Activated B cell treated with CpG ODN at 0.5 μM for 24 hours (primary cell): ENCODE data around the gene GLRA1. TPM values are rescaled to one million over a fixed set of nuclear protein-coding genes. Genes with fewer than 3 reads are reported as not detected.

ENCODE experiments used
- ATAC-seq: fragments of 200-7000 bp; cut with Tn5 transposase; one replicate; pipeline ENCODE4 v1.10.0; 2021; ENCODE audit warnings: low read depth, mild to moderate bottlenecking, moderate library complexity
- CTCF ChIA-PET: fragments of 350-600 bp; sonication (Branson Sonifier 250); formaldehyde crosslinking; loops from one replicate; lab custom pipeline; 2021; ENCODE audit warnings: antibody characterized with exemption; lab: Charles Lee
- POLR2A ChIA-PET: fragments of 350-600 bp; sonication (Branson Sonifier 250); formaldehyde crosslinking; loops from one replicate; lab custom pipeline; 2021; ENCODE audit warnings: antibody characterized with exemption; lab: Charles Lee
- DNase-seq: peaks from one replicate; pipeline ENCODE4 v3.0.0; 2022
- H3K27ac Mint-ChIP-seq: one replicate; pipeline ENCODE4 v1.8.0; 2020; ENCODE audit warnings: mixed read lengths
- H3K27me3 Mint-ChIP-seq: one replicate; pipeline ENCODE4 v1.8.0; 2021; ENCODE audit warnings: mixed read lengths
- H3K36me3 Mint-ChIP-seq: one replicate; pipeline ENCODE4 v1.8.0; 2021; ENCODE audit warnings: low read depth, mixed read lengths
- H3K4me1 Mint-ChIP-seq: one replicate; pipeline ENCODE4 v1.8.0; 2021; ENCODE audit warnings: mixed read lengths
- H3K4me3 Mint-ChIP-seq: one replicate; pipeline ENCODE4 v1.8.0; 2020; ENCODE audit warnings: mild to moderate bottlenecking, mixed read lengths
- H3K9me3 Mint-ChIP-seq: one replicate; pipeline ENCODE4 v1.8.0; 2020; ENCODE audit warnings: mixed read lengths
- intact Hi-C: fragments of 100-400 bp; cut with micrococcal nuclease; formaldehyde crosslinking; loops from one replicate; pipeline ENCODE4 v1.15.1; 2024
- total RNA-seq: library from RNA; stranded (reverse); gene quantifications from 2 replicates; pipeline ENCODE4 v1.2.3, GENCODE V29; 2022
- TF ChIP-seq, protein P1 (sequence below): fragments of 200-600 bp; IDR thresholded peaks from one replicate; pipeline ENCODE4 v1.8.0; 2022; ENCODE audit warnings: antibody characterized with exemption, mild to moderate bottlenecking

The GLRA1 gene
- total RNA-seq, 1 donor from 2014 or later = not detected

DNA sequence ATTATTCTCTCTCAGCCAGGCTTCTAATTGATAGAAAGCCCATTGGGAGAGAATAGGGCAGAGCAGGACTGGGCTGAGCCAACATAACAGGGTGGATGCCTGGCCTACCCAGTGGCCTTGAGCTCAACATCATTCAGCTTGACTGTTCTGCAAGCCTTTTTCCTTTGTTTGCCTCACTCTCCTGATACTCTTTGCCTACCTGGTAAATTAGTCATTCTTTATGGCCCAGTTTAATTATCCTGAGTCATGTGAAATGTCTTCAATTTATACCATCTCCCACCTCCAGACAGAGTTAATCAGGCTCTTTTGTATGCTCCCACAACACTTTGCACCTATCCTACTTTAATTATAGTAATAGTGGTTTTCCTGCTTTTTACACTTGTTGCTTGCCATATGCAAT, 13.6 kb downstream of the GLRA1 start:
- peaks cover 5% of the 10 kb centered on the region for H3K27me3 Mint-ChIP-seq
- intact Hi-C loops = no loop called here
- CTCF ChIA-PET = no interaction called here
- POLR2A ChIA-PET = no interaction called here
- H3K4me3 Mint-ChIP-seq = no peak overlapping the region
- H3K27ac Mint-ChIP-seq = no peak overlapping the region
- no peaks in the 10 kb centered on the region for H3K9me3 Mint-ChIP-seq
- TF ChIP-seq, protein P1, sequence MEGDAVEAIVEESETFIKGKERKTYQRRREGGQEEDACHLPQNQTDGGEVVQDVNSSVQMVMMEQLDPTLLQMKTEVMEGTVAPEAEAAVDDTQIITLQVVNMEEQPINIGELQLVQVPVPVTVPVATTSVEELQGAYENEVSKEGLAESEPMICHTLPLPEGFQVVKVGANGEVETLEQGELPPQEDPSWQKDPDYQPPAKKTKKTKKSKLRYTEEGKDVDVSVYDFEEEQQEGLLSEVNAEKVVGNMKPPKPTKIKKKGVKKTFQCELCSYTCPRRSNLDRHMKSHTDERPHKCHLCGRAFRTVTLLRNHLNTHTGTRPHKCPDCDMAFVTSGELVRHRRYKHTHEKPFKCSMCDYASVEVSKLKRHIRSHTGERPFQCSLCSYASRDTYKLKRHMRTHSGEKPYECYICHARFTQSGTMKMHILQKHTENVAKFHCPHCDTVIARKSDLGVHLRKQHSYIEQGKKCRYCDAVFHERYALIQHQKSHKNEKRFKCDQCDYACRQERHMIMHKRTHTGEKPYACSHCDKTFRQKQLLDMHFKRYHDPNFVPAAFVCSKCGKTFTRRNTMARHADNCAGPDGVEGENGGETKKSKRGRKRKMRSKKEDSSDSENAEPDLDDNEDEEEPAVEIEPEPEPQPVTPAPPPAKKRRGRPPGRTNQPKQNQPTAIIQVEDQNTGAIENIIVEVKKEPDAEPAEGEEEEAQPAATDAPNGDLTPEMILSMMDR = no peak
- H3K4me1 Mint-ChIP-seq = no peaks in the 10 kb centered on the region
- no peaks in the 10 kb centered on the region for H3K36me3 Mint-ChIP-seq
- no peak for ATAC-seq
- no peak for DNase-seq

DNA sequence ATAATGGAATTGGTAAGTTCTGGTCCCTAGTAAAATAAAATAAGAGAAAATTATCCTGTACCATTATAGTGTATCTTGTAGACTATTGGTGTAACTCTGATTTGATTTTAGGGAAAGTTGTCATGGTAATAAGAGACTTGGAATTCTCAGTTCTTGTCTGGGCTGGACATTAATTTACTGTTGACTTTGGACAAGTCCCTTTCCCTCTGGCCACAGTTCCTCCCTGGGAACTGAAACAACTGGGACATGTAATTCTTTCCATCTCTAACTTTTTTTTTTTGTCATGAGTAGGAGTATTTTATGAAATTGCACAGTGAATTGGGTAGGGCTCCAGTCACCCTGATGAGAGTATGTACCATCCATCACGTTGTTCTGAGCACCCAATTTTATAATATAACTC, 15.0 kb downstream of the GLRA1 start:
- Mint-ChIP-seq H3K4me1 (no peaks in the 10 kb centered on the region), H3K4me3 (no peak overlapping the region), H3K27ac (no peak overlapping the region), H3K36me3 (no peaks in the 10 kb centered on the region), H3K9me3 (no peaks in the 10 kb centered on the region), H3K27me3 (peaks cover 5% of the 10 kb centered on the region)
- TF ChIP-seq, protein P1 = no peak
- intact Hi-C loops = no loop called here
- ChIA-PET CTCF (no interaction called here), POLR2A (no interaction called here)
- no peak for DNase-seq
- no peak for ATAC-seq

DNA sequence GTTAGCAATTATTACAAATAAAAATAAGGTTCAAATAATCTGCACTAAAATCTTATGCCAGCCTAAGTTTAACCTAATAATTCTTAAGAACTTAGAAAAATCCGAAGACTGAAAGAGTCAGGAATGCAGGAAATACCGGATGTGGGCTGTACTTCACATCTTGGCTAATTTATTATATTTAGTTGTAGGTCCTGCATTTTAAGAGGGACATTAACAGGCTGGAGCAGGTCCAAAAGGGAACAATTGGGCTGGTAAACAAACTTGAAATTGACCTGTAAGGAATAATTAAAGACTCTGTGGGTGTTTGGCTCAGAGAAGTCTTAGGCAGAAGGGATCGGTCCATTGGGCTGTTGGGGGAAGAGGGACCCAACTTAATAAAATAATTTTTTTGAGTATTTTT, 18.4 kb downstream of the GLRA1 start:
- ChIA-PET POLR2A (no interaction called here), CTCF (no interaction called here)

DNA sequence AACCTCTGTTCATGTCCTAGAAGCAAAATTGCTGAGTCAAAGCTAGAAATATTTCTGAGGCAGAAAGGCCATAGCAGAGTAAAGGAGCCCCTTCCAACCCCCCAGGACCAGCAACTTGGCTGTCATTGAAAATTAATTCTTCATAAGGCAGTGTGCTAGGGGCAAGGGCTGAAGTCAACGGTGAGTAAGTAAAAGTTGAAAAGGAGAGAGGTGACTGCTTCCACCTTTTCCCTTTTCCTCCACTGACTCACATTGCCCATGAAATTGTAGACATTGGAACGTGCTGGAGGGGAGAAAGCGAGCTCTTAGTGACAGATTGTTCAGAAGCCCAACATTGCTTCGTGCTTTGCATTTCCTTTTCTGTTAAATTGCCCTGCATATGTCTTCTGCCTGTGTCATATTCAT, 19.1 kb downstream of the GLRA1 start:
- DNase-seq (no peak), ATAC-seq (no peak)
- peaks cover 2% of the 10 kb centered on the region for H3K4me1 Mint-ChIP-seq
- peaks cover 9% of the 10 kb centered on the region for H3K27me3 Mint-ChIP-seq
- TF ChIP-seq, protein P1 = no peak
- intact Hi-C loops = no loop called here
- H3K27ac Mint-ChIP-seq = no peak overlapping the region
- H3K36me3 Mint-ChIP-seq = no peaks in the 10 kb centered on the region
- H3K4me3 Mint-ChIP-seq = no peak overlapping the region
- POLR2A ChIA-PET = no interaction called here
- CTCF ChIA-PET = no interaction called here
- no peaks in the 10 kb centered on the region for H3K9me3 Mint-ChIP-seq

More for the DNA sequence above, 18.4 kb downstream of the GLRA1 start:
- Mint-ChIP-seq H3K27ac (no peak overlapping the region), H3K36me3 (no peaks in the 10 kb centered on the region), H3K9me3 (no peaks in the 10 kb centered on the region), H3K4me1 (peaks cover 2% of the 10 kb centered on the region), H3K4me3 (no peak overlapping the region), H3K27me3 (peaks cover 9% of the 10 kb centered on the region)
- DNase-seq (no peak), ATAC-seq (no peak)
- TF ChIP-seq, protein P1 = no peak
- intact Hi-C loops = no loop called here

DNA sequence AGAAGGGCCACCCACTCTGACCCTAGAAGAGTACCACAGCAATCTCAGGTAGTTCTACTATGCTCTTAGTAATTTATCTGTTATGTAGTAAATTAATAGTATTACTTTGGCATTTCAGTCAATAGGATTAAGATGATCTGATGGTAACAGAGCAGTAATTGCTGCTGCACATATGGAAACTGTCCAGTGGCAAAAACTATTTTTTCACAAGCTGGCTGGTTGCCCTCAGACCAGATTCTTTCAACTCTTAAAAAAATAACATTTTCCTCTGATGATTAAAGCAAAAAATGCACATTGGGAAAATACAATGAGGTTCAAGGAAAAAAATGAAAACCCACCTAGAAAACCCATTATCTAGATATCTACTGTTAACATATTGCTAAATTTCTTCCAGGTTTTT, 19.7 kb downstream of the GLRA1 start:
- TF ChIP-seq, protein P1 = no peak
- ChIA-PET POLR2A (no interaction called here), CTCF (no interaction called here)
- Mint-ChIP-seq H3K9me3 (no peaks in the 10 kb centered on the region), H3K4me1 (peaks cover 2% of the 10 kb centered on the region), H3K27ac (no peak overlapping the region), H3K4me3 (no peak overlapping the region), H3K27me3 (peaks cover 9% of the 10 kb centered on the region), H3K36me3 (no peaks in the 10 kb centered on the region)
- no peak for DNase-seq
- ATAC-seq = no peak
- intact Hi-C loops = no loop called here
